HTR-8/SVneo (cell line): ENCODE results near the gene LENG9.
"Not testable (repeated sequence)": the region's sequence is repeated elsewhere in the genome, so short reads cannot be mapped to it uniquely, and the experiment has no call there.

Experiments used
- DNase-seq: peaks from one replicate; pipeline ENCODE4 v3.0.0; 2011; ENCODE audit warnings: low spot score, mixed read lengths; ENCODE audit not compliant: insufficient read length
- FAIRE-seq: peaks from 2 replicates; lab custom pipeline; 2011; peaks lifted over from hg19 to GRCh38; lab: Jason Lieb, UNC

The LENG9 gene

DNA sequence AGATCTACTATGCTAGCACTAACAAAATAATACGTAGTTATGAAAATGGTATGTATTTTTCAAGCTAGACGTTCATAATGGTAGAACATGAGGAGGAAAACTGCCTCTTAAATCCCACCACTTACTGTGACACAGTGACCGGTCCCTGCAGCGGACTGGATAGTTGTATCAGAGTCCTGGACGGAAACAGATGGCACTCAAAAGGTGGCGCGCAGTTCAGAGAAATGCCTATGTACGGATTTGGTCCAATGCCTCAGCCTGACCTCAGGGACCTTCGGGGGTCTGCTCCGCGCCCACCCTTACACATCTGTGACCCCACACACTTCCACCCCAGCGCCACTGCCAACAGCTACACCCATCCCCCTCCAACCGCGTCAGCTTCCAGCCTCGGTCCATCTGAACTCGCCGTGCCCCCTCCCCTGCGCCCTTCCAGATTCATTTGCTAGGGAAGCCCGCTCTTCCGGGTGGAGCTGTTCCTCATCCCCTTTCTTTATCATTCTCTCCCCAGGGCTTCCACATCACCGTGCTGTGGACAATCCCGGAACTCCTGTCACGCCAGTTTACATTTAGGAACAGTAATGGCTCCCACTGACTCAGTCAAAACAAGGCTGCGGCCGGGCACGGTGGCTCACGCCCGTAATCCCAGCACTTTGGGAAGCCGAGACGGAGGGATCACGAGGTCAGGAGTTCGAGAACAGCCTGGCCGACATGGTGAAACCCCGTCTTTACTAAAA, 15.4 kb downstream of the LENG9 start:
- FAIRE-seq (no peak), DNase-seq (peak; percentile 51)

DNA sequence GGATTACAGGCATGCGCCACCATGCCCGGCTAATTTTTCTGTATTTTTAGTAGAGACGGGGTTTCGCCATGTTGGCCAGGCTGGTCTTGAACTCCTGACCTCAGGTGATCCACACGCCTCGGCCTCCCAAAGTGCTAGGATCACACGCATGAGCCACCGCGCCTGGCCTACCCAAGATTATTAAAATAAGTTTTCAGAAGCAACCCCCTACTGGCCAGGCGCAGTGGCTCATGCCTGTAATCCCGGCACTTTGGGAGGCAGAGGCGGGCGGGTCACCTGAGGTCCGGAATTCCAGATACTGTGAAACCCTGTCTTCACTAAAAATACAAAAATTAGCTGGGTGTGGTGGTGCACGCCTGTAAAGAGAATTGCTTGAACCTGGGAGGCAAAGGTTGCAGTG, 17.2 kb downstream of the LENG9 start:
- not testable (repeated sequence) for FAIRE-seq, DNase-seq

DNA sequence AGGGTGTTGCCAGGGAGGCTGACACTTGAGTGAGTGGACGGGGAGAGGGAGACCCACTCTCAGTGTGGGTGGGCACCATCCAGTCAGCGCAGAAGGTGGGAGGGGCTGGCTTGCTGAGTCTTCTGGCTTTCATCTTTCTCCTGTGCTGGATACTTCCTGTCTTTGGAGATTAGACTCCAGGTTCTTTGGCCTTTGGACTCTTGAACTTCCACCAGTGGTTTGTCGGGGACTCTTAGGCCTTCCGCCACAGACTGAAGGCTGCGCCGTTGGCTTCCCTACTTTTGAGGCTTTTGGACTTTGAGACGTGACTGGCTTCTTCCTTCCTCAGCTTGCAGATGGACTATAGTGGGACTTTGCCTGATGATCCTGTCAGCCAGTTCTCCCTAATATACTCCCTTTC, 18.8 kb downstream of the LENG9 start:
- DNase-seq, result no peak
- no peak for FAIRE-seq

DNA sequence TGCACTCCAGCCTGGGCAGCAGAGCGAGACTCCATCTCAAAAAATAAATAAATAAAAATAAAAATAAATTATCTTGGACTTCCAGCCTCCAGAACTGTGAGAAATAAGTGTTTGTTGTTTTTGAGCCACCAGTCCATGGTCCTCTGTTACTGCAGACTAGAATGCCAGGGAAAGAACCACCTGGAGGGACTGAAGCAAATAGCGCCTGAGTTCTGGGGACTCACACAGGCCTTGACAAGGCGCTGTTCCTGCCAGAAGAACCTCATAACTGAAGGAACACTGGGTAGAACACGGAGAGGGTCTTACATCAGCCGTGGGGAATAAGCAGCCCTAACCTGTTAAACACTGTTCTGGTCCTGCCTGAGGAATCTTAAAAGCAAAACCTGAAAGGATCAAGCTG, 22.9 kb downstream of the LENG9 start:
- FAIRE-seq, result no peak
- no peak for DNase-seq

- FAIRE-seq, result no peak
- DNase-seq, result no peak
Measured at GRCh38 chr19:54439174-54439851, 24.3 kb downstream of the LENG9 start.

GRCh38 chr19:54436628-54437252, 26.8 kb downstream of the LENG9 start:
- no peak for DNase-seq
- no peak for FAIRE-seq

DNA sequence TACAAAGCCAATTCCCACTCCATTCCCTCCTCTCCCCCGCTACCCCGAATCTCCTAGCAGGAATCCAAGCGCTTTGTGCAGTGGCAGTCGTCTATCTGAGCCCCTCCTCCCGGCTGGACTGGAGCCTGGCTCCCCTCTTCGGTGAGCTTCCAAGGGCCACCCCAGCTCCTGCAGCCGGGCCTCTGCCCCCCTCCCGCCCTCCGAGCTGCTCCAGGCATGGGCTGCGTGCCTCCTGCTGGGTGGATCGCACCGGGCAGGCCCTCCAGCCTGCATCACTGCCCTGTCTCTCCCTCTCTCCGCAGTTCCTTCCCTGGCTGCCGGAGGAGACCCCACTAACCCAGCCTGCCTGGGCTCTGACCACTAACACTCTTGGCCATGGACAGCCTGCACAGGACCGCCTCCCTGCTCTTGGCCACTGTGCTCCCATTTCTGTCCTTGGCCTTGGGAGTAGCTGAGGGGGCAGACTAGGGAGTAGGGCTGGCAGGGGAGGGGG, 27.5 kb downstream of the LENG9 start:
- no peak for FAIRE-seq
- no peak for DNase-seq

GRCh38 chr19:54435551-54436016, 28.0 kb downstream of the LENG9 start:
- no peak for DNase-seq
- no peak for FAIRE-seq

DNA sequence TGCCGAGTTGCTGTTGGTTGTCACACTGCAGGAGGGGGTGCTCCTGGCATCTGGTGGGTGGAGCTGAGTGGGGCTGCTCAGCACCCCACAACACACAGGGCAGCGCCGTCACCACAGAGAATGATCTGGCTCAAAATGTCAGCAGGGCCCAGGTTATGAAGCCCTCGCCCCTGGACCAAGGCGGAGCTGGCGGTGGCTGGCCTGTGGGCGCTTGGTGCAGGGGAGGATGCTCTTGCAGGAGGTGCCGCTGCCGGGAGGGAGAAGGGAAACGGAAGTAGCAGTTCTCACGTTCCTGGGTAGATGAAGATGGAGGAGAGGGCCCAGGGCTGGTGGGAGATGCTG, 28.7 kb downstream of the LENG9 start:
- DNase-seq, result no peak
- no peak for FAIRE-seq

DNA sequence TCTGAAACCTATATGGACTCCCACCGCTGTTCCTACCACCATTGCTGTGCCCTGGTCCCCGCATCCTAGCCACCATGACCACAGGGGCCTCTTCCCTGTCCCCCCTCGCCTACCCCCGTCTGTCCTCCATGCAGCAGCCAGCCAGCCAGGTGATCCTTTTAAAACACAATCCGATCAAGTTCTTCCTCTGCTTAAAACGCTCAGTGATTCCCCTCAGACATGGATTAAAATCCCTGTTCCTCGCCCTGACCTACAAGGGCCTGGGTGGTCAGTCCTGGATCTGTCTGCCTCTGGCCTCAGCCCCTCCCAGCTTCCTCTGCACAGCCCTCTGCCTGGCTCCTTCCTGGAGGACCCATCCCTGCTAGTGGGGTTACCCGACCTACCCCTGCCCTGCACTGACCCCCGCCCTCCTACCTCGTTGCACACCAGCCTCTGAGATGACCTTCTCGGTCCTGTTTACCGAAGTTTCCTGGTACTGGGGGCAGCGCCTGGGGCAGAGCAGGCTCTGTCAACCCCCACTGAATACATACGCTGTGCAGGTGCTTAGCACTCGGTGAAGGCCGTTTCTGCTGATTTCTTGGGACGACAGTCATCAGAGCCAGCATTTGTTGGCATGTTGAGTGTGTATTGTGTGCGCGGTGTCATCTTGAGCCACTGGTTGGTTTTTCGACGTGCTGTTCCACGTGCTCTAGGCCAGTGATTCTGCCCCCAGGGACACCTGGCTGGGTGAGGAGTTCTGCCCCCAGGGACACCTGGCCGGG, 29.3 kb downstream of the LENG9 start:
- FAIRE-seq, result no peak
- DNase-seq, result no peak

- FAIRE-seq (no peak), DNase-seq (no peak)
Measured at GRCh38 chr19:54433697-54434096, 29.9 kb downstream of the LENG9 start.

- FAIRE-seq (no peak), DNase-seq (no peak)
Measured at GRCh38 chr19:54432144-54432738, 31.3 kb downstream of the LENG9 start.

- no peak for FAIRE-seq
- DNase-seq, result no peak
Measured at GRCh38 chr19:54431255-54431838, 32.2 kb downstream of the LENG9 start.

GRCh38 chr19:54430306-54431254, 33.0 kb downstream of the LENG9 start:
- FAIRE-seq (peak; percentile 73), DNase-seq (peak; percentile 44)

DNA sequence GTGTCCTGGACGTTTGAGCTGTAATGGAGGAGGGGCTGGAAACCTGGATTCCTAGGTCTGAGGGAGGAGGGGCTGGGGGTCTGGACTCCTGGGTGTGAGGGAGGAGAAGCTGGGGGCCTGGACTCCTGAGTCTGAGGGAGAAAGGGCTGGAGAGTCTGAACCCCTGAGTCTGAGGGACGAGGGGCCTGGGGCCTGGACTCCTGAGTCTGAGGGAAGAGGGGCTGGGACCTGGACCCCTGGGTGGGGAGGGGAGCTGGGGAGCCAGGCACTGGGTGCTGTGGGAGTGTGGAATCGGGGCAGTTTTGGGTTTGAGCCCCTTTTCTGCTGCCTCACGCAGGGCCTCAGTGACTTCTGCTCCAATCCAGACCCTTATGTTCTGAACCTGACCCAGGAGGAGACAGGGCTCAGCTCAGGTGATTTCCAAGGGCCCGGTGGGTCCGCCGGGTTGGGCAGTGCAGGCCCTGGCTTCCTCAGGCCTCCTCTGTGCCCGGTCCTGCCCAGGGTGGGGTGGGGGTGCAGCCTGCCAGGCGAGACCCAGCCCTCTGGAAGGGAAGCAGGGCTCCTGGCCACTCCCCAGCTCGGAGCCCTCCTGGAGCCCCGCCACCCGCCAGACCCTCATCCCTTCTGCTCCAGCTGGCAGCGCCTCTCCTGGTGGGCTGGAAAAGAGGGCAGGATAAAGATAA, 33.9 kb downstream of the LENG9 start:
- no peak for DNase-seq
- no peak for FAIRE-seq

DNA sequence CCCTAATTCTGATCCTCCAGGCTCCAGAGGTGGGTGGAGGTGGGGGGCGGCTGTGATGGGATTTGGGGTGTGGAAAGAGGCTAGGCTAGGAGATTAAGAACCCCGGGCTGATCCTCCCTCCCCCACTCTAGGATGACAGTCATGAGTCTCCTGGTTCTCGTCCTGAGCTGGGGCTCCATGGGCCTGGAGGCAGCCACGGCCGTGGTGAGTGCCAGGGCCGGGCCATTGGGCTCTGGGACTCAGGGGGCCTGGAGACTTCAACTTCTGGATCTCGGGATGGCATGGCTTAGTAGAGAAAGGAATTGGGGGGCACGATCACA, 34.4 kb downstream of the LENG9 start:
- DNase-seq, result no peak
- no peak for FAIRE-seq

GRCh38 chr19:54428323-54429175, 35.0 kb downstream of the LENG9 start:
- no peak for DNase-seq
- FAIRE-seq, result no peak
